Fibroblast of skin of right biceps (primary cell): ENCODE results near the gene HES2.
"Not testable (repeated sequence)": the region's sequence is repeated elsewhere in the genome, so short reads cannot be mapped to it uniquely, and the experiment has no call there.

Experiments used
- DNase-seq: peaks from one replicate; pipeline ENCODE4 v3.0.0-alpha.2; 2013

Gene HES2

GRCh38 chr1:6453895-6454855 is 34.5 kb upstream of the HES2 start:
- not testable (repeated sequence) for DNase-seq

- no peak for DNase-seq
Observed at GRCh38 chr1:6450943-6451373, 31.2 kb upstream of the HES2 start.

GRCh38 chr1:6450486-6450885 is 30.8 kb upstream of the HES2 start:
- not testable (repeated sequence) for DNase-seq

GRCh38 chr1:6450005-6450450 is 30.3 kb upstream of the HES2 start:
- DNase-seq = no peak

GRCh38 chr1:6448749-6449631 is 29.3 kb upstream of the HES2 start:
- no peak for DNase-seq

- DNase-seq = no peak
Observed at GRCh38 chr1:6447818-6448748, 28.4 kb upstream of the HES2 start.

GRCh38 chr1:6447016-6447817 is 27.5 kb upstream of the HES2 start:
- DNase-seq = no peak

- DNase-seq = no peak
Observed at GRCh38 chr1:6446665-6447015, 26.9 kb upstream of the HES2 start.

GRCh38 chr1:6445929-6446328 is 26.2 kb upstream of the HES2 start:
- DNase-seq = not testable (repeated sequence)

GRCh38 chr1:6445062-6445763 is 25.5 kb upstream of the HES2 start:
- DNase-seq = no peak

- DNase-seq = no peak
Observed at GRCh38 chr1:6444377-6444776, 24.7 kb upstream of the HES2 start.

GRCh38 chr1:6443339-6444115 is 23.8 kb upstream of the HES2 start:
- no peak for DNase-seq

- no peak for DNase-seq
Observed at GRCh38 chr1:6441586-6441985, 21.9 kb upstream of the HES2 start.

GRCh38 chr1:6440198-6441126 is 20.7 kb upstream of the HES2 start:
- DNase-seq = peak; percentile 49

- DNase-seq = peak; percentile 35
Observed at GRCh38 chr1:6438047-6438525, 18.4 kb upstream of the HES2 start.

GRCh38 chr1:6437012-6437700 is 17.4 kb upstream of the HES2 start:
- DNase-seq = not testable (repeated sequence)

GRCh38 chr1:6436277-6436676 is 16.6 kb upstream of the HES2 start:
- DNase-seq = not testable (repeated sequence)

GRCh38 chr1:6435547-6435946 is 15.8 kb upstream of the HES2 start:
- no peak for DNase-seq
